GM12872 (cell line): ENCODE results near the gene ARHGAP26.

Source experiments
- CTCF ChIP-seq: IDR thresholded peaks from 3 replicates; pipeline ENCODE4 v1.5.1; 2011; ENCODE audit warnings: low read depth, mild to moderate bottlenecking, low read length, moderate library complexity; ENCODE audit not compliant: insufficient read depth

ARHGAP26 gene

GRCh38 chr5:142875936-142876335 is 105.8 kb downstream of the ARHGAP26 start:
- no peak for TF ChIP-seq CTCF

DNA sequence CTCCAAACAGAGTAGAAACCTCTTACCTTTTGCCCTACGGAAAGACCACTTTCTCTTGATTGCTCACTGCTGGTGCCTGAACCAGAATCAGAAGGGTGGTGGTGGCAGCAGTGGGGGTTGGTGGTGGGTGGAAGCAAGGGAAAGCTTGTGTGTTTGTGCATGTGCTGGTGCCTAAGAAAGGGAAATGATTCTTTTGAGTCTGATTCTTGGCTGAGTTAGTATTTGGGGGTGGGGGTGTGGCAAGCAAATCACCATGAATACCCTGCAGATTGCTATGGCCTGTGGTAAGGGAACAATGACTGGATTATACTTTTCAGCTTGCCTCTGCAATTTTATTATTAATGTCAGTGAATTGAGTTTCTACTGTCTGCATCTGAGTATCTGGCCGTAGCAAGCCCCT is 106.6 kb downstream of the ARHGAP26 start:
- no peak for TF ChIP-seq CTCF

DNA sequence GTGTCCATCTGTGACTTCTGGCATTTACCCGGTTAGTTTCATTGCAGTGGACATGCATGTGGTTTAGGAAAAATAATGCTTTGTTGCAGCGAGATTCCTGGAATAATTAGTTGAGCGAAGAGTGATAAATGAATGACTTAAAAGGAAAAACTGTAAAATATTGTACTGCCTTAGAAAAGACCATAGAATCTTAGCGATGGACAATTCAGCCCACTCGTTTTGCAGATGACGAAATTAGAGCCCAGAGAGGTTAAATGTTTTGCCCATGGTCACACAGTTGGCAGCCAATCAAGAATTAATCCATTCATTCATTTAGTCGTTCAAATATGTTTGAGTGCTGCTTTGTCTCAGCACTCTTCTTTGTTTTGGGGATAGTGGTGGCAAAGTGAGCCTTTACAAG is 107.9 kb downstream of the ARHGAP26 start:
- no peak for TF ChIP-seq CTCF

DNA sequence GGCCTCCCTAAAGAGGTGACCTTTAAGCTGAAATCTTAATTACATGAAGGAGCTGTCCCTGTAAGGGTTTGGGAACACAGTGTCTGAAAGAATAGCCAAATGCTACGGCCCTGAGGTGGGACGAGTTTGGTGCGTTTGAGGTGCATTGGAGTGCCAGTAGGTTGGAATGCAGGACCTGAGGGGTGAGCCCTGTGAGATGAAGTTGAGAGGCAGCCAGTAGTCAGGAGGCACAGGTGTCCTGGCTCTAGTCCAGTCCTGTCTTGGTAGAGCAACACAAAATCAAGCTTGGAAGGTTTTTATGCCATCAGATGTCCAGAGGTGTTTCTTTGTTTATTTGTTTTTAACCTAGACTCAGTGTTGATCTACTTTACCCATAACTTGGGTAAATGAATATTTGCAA is 108.5 kb downstream of the ARHGAP26 start:
- TF ChIP-seq CTCF, result no peak

DNA sequence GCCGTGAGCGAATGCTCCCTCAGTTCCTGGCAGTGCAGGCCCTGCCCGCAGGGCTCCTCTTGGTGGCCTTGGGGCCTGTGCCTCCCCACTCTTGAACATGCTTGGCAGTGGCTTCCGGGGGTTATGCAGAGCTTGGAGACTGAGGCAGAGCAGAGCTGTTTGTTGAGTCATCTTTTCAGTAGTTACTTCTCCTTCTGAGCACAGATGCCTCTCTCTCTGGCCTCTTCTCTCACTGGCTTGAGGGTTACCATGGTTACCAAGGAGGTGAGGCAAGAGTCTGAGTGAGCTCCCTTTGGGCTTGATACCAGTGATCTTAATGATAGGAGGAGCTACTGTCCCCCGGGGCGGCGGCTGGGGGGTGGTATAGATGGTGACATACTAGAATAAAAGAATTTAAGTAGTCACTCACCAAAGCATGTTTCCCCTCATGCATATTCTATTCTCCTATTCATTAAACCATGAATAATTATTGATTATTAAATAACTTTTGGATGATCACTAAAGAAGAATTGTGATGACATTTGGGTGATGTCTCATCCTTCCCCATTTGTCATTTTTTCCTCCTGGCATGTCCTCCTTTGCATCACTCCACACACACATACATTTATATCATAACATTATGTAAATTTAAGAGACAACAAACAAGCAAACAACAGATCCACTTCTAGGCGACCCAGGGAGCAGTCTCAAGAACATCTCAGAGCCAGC is 111.1 kb downstream of the ARHGAP26 start:
- TF ChIP-seq CTCF, result no peak

DNA sequence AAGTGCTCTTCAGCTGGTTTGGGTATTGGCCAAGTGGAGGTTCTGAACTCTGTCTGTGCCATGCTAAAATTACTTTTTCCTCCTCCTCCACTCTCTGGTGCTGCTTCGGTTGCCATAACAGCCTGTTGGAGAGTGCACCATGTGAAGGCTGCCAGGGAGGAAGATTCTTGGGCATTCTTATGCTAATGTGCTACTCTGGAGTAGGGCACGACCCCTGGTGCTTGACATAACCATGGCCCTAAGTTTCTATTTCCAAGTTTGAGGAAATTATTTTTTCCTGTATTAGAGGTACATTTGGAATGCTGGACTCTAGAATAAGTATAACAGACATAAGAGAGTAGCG is 111.6 kb downstream of the ARHGAP26 start:
- no peak for TF ChIP-seq CTCF

DNA sequence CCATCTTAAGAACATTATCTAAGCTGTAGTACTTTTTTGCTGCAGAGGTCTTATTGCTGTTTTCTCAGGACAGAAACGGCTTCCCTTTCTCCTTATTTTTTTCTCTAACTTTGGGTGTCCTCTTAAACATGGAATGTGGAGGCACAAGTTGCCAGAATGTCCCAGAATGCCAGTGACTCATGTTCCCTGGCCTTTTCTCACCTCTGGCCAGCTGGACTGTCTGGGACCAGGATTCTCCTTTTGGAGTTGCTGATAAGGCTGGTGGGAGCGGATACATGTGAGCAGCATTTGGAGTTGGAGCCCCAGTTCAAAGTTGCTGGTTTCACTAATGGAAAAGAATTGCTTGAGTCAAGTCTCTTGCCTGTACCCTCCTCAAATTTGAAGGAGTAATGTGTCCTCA is 112.8 kb downstream of the ARHGAP26 start:
- TF ChIP-seq CTCF, result no peak
